NCI-H2081 (cell line): Measurements from ENCODE around the gene CD93.
A peak's percentile ranks its signal among the peaks of the same experiment; 100 is the strongest.

Experiments used
- DNase-seq, 2 experiments: peaks; one replicate each; lab custom pipeline; 2025; lab: John Stamatoyannopoulos, UW

Gene CD93

GRCh38 chr20:23120936-23121750 is 35.0 kb upstream of the CD93 start:
- no peak for DNase-seq

GRCh38 chr20:23120261-23120660 is 34.1 kb upstream of the CD93 start:
- no peak for DNase-seq

DNA sequence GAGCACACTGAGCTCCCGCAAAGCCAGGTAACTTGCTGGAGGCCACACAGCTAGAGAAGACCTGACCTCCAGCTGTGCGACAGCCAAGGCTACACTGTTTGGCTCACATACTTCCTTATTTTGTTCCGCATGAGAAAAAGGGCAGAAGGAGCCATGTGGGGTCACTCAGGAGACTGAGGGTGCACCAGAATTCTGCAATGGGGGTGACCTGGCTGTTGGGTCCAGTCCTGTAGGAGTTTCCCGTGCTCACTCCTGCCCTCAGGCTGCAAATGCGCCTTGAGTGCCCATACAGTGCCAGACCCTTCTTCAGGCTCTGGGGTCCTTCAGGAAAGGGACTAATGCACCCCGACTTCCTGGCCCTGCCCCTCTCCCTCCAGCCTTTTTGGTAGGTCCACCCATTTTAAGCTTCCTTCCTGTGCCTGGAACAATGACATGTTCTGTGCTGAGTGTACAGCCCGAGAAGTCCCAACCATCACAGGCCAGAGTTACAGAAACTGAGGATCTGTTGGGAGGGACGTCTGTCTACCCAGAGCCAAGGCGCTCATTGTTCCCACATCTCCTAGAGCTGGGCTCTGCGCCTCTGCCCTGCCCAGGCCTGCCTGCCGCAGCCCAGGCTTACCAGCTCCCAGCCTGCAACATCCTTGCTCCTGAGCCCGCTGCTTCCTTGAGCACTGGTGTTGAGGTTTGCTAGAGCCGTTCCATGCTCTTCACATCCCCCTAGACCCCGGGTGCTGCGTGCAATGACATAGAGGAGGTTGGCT is 33.5 kb upstream of the CD93 start:
- no peak for DNase-seq

DNA sequence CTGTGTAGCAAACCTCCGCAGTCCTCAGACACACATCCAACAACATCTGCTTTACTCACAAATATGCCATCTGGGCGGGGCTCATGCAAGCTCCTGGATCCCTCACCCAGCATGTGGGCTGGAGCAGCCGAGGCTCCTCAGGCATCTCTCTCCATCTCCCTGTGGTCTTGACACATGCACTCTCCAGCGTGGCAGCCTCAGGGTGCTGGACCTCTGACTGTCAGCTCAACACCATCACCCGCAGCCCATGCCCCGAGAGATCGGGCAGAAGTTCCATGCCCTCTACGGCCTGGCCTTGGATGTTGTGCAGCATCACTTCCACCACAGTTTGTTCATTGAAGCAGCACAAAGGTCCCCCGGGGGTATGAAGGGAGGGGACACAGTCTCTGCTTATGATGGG is 32.6 kb upstream of the CD93 start:
- DNase-seq: no peak

- no peak for DNase-seq
Observed at GRCh38 chr20:23118144-23118543, 32.0 kb upstream of the CD93 start.

- no peak for DNase-seq
Observed at GRCh38 chr20:23117738-23118137, 31.6 kb upstream of the CD93 start.

DNA sequence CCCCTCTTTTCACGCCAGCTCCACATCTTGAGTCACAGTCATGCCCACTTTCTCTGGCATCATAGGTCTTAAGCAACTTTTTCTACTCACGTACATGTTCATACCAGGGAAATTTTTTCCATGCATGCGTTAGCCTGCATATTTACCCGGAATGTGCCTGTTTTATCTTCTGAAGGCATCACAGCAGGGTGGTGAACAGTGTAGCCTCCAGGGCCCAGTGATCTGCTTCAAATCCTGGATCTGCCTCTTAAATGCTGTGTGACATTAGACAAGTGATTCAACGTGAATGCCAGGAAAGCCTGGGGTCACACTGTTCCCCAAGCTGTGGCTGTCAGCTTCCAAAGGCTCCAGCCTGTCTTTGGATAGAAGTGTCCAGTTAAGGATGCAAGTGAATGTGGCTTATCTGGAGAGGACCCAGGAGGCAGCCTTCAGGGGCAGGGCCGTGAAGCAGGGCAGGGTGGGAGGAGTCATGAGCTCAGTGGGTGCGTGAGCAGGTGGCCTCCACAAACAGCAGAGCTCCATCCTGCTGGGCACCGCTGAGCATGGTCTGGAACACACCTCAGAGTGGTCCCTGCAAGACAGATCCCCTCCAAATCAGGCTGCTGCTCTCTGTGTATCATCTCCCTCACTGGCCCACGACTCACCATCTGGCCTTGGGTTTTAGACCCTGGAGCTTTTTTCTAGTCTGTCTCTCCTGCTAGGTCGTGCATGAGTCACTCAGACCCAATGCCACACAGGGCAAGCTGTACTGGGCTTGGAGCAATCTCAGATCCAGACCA is 30.4 kb upstream of the CD93 start:
- DNase-seq: no peak

- no peak for DNase-seq
Observed at GRCh38 chr20:23115822-23116221, 29.7 kb upstream of the CD93 start.

DNA sequence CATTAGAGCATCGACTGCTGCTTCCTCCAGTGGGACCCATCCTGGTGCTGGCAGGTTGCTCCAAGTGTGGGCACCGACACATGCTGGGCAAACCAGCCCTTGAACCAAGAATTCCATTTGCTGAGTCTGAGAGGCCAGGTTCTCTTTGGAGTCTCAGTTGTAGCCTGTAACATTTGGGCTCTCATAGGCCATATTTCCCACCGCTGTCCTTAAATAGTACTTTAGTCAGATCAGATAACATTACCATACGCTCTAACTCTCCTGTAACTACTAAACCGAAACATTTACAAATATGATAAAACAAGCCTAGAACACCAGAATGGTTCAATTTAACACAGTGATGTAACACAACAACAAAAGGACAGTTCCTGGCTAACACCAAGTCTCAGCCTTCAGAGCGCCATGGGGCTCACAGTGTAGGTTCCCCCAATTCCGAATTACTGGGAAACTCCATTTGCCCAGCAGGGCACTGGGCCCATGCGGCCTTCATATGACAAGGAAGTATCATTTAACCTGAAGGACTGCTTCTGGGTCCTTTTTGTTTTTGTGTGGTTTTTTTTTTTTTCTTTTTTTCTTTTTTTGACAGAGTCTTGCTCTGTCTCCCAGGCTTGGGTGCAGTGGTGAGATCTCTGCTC is 28.4 kb upstream of the CD93 start:
- DNase-seq: no peak

GRCh38 chr20:23114018-23114417 is 27.9 kb upstream of the CD93 start:
- no peak for DNase-seq

DNA sequence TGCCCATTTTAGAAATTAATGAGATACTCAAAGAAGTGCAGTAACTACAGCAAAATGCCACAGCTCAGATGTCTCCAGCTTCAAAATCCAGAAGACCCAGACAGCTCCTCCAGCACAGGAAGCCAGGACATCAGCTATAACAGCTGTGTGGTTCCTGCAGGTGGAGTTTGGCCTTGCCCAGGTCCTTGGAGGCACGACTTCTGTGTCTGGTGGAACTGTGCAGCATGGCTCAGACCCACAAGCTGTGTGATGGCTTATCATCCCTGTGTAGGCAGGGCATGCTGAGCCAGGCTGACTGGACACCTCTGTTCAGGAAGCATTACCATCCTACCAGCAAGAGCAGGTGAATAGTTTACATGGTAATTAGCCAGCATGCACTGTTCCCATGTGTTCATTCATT is 26.5 kb upstream of the CD93 start:
- no peak for DNase-seq

GRCh38 chr20:23111944-23112342 is 25.8 kb upstream of the CD93 start:
- DNase-seq: no peak

- DNase-seq: peak in 1 of 2 experiments; percentile 11
Observed at GRCh38 chr20:23111307-23111943, 25.3 kb upstream of the CD93 start.

DNA sequence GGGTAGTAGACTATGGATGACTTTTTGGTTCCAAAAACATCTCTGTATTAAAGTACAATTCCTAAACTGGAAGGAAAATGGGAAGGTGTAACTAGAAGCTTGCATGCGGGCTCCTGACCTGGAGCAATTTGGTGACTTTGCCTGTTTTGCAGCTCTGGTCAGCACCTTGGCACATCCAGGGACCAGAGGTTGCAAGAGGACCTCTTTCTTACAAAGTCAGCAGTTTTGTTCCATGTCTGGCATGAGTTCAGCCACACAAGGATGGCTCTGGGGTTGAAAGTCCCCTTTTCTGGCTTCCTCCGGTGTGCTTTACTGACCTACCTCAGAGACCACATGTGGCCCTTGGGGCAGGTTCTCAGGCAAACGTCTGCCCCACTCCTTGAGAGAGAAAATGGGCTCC is 22.7 kb upstream of the CD93 start:
- DNase-seq: no peak

- no peak for DNase-seq
Observed at GRCh38 chr20:23107466-23107865, 21.3 kb upstream of the CD93 start.

DNA sequence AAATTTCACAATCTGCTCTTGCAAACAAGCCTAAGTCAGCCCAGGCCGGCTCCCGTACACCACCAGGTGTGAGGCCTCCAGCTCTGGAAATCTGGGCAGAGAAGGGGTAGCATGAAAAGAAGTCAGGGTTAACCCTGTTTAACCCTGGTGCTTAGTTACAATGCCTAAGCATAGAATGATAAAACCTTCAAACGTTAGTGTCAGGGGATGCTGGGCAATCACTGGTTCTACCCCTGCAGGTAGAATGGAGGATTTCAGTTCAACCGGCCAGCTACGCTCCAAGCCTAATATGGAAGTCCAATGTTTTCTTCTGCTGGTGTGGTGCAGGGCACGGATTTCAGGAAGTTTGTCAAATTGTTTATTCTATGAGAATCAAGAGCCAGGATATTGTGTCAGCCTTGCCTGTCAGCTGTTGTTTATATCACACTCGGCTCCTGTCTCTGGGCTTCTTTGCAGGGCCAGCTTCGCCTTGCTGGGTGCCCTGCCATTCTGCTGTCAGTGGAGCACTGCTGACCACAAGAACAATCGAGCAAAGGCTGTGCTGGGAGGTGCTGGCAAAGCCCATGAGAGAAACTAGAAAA is 20.2 kb upstream of the CD93 start:
- DNase-seq: no peak

- no peak for DNase-seq
Observed at GRCh38 chr20:23105193-23105592, 19.1 kb upstream of the CD93 start.

DNA sequence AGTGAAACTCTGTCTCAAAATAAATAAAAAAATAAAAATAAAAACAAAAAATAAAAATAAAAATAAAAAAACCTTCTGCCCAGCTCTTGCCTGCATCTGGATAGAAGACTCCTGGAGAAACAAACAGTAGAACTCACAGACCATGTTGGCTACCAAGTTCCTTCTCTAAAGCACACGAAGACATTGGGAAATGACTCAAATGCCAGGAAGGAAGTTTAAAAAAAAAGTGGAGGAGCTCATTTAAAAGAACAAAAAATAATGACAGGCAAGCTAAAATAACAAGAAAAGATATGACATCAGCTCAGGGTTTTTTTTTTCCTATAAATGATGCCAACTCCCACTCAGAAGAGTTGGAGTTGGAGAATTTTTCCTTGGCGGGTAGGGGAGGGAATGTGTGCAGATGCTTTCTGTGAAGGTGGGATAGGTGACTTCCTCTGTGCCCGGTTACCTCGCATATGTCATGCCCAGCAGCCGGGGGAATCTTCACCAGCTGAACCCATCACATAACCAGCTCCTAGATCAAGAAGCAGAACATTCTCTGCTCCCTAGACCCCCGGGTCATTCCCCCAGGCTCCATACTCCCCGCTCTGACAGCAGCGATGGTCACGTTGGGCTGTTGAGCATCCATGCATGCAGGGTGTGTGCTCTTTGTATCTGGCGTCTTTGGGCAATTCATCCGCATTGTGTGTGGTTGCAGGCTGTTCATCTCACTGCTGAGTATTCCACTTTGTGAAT is 17.3 kb upstream of the CD93 start:
- no peak for DNase-seq

GRCh38 chr20:23101696-23102406 is 15.7 kb upstream of the CD93 start:
- DNase-seq: no peak

GRCh38 chr20:23100720-23101107 is 14.6 kb upstream of the CD93 start:
- DNase-seq: no peak
